Endothelial cell of umbilical vein (primary cell): Measurements from ENCODE around the gene LFNG. TPM values are rescaled to one million over a fixed set of nuclear protein-coding genes. Genes with fewer than 3 reads are reported as not detected.

Experiments used
- BruUV-seq: library from RNA; stranded (reverse); fragments of 400-500 nt; replicated peaks from 2 replicates; lab custom pipeline; 2021; lab: Mats Ljungman, UMichigan
- CTCF ChIA-PET: fragments of 300-600, 350-600 bp; sonication (Branson Sonifier 250); formaldehyde crosslinking; loops from one replicate; lab custom pipeline; 2021; ENCODE audit warnings: antibody characterized with exemption, inconsistent platforms; lab: Charles Lee
- POLR2A ChIA-PET: fragments of 300-600, 350-600 bp; sonication (Branson Sonifier 250); formaldehyde crosslinking; loops from one replicate; lab custom pipeline; 2021; ENCODE audit warnings: antibody characterized with exemption, inconsistent platforms; lab: Charles Lee
- DNase-seq: peaks from one replicate; pipeline ENCODE4 v3.0.0-alpha.2; 2011; ENCODE audit warnings: low read depth, low spot score
- FAIRE-seq: peaks from 2 replicates; lab custom pipeline; 2011; peaks lifted over from hg19 to GRCh38; lab: Jason Lieb, UNC
- H2AFZ ChIP-seq: 2 replicates; pipeline ENCODE4 v1.6.0; 2012; ENCODE audit warnings: low read depth, low read length, control low read depth, inconsistent platforms
- H3K27ac ChIP-seq: 2 replicates; pipeline ENCODE4 v1.5.1; 2011; ENCODE audit warnings: low read depth, mild to moderate bottlenecking, control low read depth, low read length, moderate library complexity; ENCODE audit not compliant: insufficient read depth
- H3K27me3 ChIP-seq, 2 experiments: 2 replicates each; pipeline versions ENCODE4 v1.6.0 to v1.6.1; 2011; ENCODE audit warnings: low read length in 2 of 2, mixed read lengths in 1 of 2; ENCODE audit not compliant: control insufficient read depth in 2 of 2, insufficient read depth in 2 of 2
- H3K36me3 ChIP-seq, 2 experiments: 2 replicates in 1 of 2; 3 replicates in 1 of 2; pipeline ENCODE4 v1.5.1; 2011; ENCODE audit warnings: low read length in 2 of 2, mild to moderate bottlenecking in 1 of 2, moderate library complexity in 1 of 2; ENCODE audit not compliant: control insufficient read depth in 2 of 2, insufficient read depth in 2 of 2; ENCODE audit errors: extremely low read depth in 1 of 2
- H3K4me1 ChIP-seq: 3 replicates; pipeline ENCODE4 v1.5.1; 2011; ENCODE audit warnings: mild to moderate bottlenecking, low read length; ENCODE audit not compliant: control insufficient read depth, insufficient read depth; ENCODE audit errors: extremely low read depth
- H3K4me2 ChIP-seq: 2 replicates; pipeline ENCODE4 v1.6.1; 2011; ENCODE audit warnings: low read length, control low read depth, mixed read lengths; ENCODE audit not compliant: insufficient read depth
- H3K4me3 ChIP-seq, 3 experiments: fragments of 200-600 bp in 1 of 3; sonication (generic), shearing (Covaris generic) in 1 of 3; replicated peaks in 1 of 3; 2 replicates each; pipeline ENCODE4 v1.5.1; 2011 to 2016; ENCODE audit warnings: control low read depth in 3 of 3, low read length in 3 of 3, mild to moderate bottlenecking in 2 of 3, inconsistent platforms in 1 of 3, low read depth in 1 of 3, moderate library complexity in 1 of 3; ENCODE audit not compliant: insufficient read depth in 1 of 3
- H3K79me2 ChIP-seq: 2 replicates; pipeline ENCODE4 v1.6.0; 2012; ENCODE audit warnings: low read length, inconsistent platforms; ENCODE audit not compliant: control insufficient read depth, insufficient read depth
- H3K9ac ChIP-seq: replicated peaks from 2 replicates; pipeline ENCODE3; 2011; ENCODE audit warnings: low read length, control low read depth; ENCODE audit not compliant: insufficient read depth; ENCODE audit errors: extremely low read depth
- H3K9me1 ChIP-seq: replicated peaks from 3 replicates; pipeline ENCODE4 v1.6.0; 2011; ENCODE audit warnings: mild to moderate bottlenecking, low read length; ENCODE audit not compliant: control insufficient read depth, insufficient read depth; ENCODE audit errors: extremely low read depth
- H3K9me3 ChIP-seq: replicated peaks from 2 replicates; pipeline ENCODE4 v1.5.1; 2012; ENCODE audit warnings: low read length, inconsistent platforms; ENCODE audit not compliant: control insufficient read depth, insufficient read depth
- H4K20me1 ChIP-seq: replicated peaks from 2 replicates; pipeline ENCODE3; 2011; ENCODE audit warnings: mild to moderate bottlenecking, low read length; ENCODE audit not compliant: control insufficient read depth, insufficient read depth; ENCODE audit errors: extremely low read depth
- CTCF ChIP-seq, 2 donors: IDR thresholded peaks; 1 replicate in 1 of 2; 2 replicates in 1 of 2; pipeline ENCODE4 v1.5.1; 2011; ENCODE audit warnings: low read length in 2 of 2, mild to moderate bottlenecking in 2 of 2, moderate library complexity in 2 of 2, control low read depth in 1 of 2, inconsistent platforms in 1 of 2, low read depth in 1 of 2; ENCODE audit not compliant: insufficient read depth in 1 of 2; ENCODE audit errors: extremely low read depth in 1 of 2
- EZH2 ChIP-seq: IDR thresholded peaks from 2 replicates; pipeline ENCODE4 v1.6.1; 2012; ENCODE audit warnings: borderline replicate concordance, low read depth, mild to moderate bottlenecking, moderate library complexity, low read length, inconsistent platforms; ENCODE audit not compliant: severe bottlenecking
- FOS ChIP-seq: IDR thresholded peaks from 2 replicates; pipeline ENCODE4 v1.6.1; 2011; ENCODE audit warnings: mild to moderate bottlenecking, low read length, moderate library complexity, borderline replicate concordance; ENCODE audit not compliant: insufficient read depth
- GATA2 ChIP-seq: IDR thresholded peaks from 2 replicates; pipeline ENCODE4 v1.7.0; 2011; ENCODE audit warnings: low read depth, mild to moderate bottlenecking, moderate library complexity, mixed read lengths, low read length; ENCODE audit not compliant: insufficient read length, insufficient read depth
- JUN ChIP-seq: IDR thresholded peaks from 2 replicates; pipeline ENCODE4 v1.6.1; 2011; ENCODE audit warnings: borderline replicate concordance, low read depth; ENCODE audit not compliant: insufficient read length, insufficient read depth
- MAX ChIP-seq: IDR thresholded peaks from 2 replicates; pipeline ENCODE4 v1.6.1; 2011; ENCODE audit not compliant: insufficient read depth, insufficient read length
- MYC ChIP-seq: IDR thresholded peaks from one replicate; pipeline ENCODE4 v1.6.1; 2011; ENCODE audit warnings: mild to moderate bottlenecking, low read depth, low read length
- POLR2A ChIP-seq: IDR thresholded peaks from 2 replicates; pipeline ENCODE4 v1.6.1; 2012; ENCODE audit warnings: low read depth, mild to moderate bottlenecking, control low read depth, low read length
- POLR2AphosphoS5 ChIP-seq: IDR thresholded peaks from 2 replicates; pipeline ENCODE4 v1.6.1; 2012; ENCODE audit warnings: low read depth, mild to moderate bottlenecking, control low read depth, low read length, moderate library complexity; ENCODE audit not compliant: insufficient read depth
- dilution Hi-C: fragments of 300-500 bp; cut with MboI; formaldehyde crosslinking; loops from one replicate; pipeline ENCODE4 v1.15.0; 2019; ENCODE audit warnings: low sequenced_read_pairs; ENCODE audit not compliant: extremely low pct_ligation_motif_present
- intact Hi-C: fragments of 100-400 bp; cut with micrococcal nuclease; formaldehyde crosslinking; loops from one replicate; pipeline ENCODE4 v1.10.0; 2022
- polyA plus RNA-seq, 4 experiments: library from polyadenylated mRNA; depleted of rRNA in 3 of 4; stranded (reverse) in 3 of 4; unstranded in 1 of 4; fragments of >200 nt; gene quantifications; 2 replicates each; pipeline versions ENCODE4 v1.2.1 to v1.2.3, GENCODE V29; 2011 to 2012; ENCODE audit warnings: missing spikeins in 1 of 4
- total RNA-seq: library from RNA; stranded (reverse); gene quantifications from 2 replicates; pipeline ENCODE4 v1.2.3, GENCODE V29; 2021

The LFNG gene
- total and polyA plus RNA-seq, 2 donors (not counting 3 experiments of a cell fraction or from before 2014, with no cell fraction given) = 12.6 to 13.1 TPM

- intact Hi-C loops = no loop called here
- Histone ChIP-seq H3K9me1 (no peaks in the 10 kb centered on the region), H3K9me3 (no peaks in the 10 kb centered on the region), H3K79me2 (no peaks in the 10 kb centered on the region), H3K4me2 (no peak overlapping the region), H3K4me1 (no peaks in the 10 kb centered on the region), H3K27ac (no peak overlapping the region), H3K36me3 (no peaks in the 10 kb centered on the region), H3K27me3 (no peaks in the 10 kb centered on the region), H3K4me3 (no peak overlapping the region), H3K9ac (no peak overlapping the region), H4K20me1 (no peaks in the 10 kb centered on the region), H2AFZ (no peak overlapping the region)
- no peak for TF ChIP-seq CTCF (IDR thresholded peaks at IDR 0.05; ENCODE audit: extremely low read depth in 1 of 2, insufficient read depth in 1 of 2, low read depth in 1 of 2, low read length in 2 of 2)
- TF ChIP-seq GATA2 = no peak
- no peak for TF ChIP-seq EZH2
- POLR2A ChIA-PET = no interaction called here
- DNase-seq = no peak
- dilution Hi-C loops = no loop called here
- BruUV-seq = no TSS peak
- CTCF ChIA-PET = interaction anchor here (1.1 kb wide), 1 partner anchor 26 kb away, joined by 3 read pairs; no protein-coding TSS in a partner anchor
- FAIRE-seq = no peak
Measured at GRCh38 chr7:2500701-2501100, 18.9 kb upstream of the LFNG start.

GRCh38 chr7:2501947-2502646, 17.5 kb upstream of the LFNG start:
- Histone ChIP-seq H3K4me2 (no peak overlapping the region), H3K79me2 (no peaks in the 10 kb centered on the region), H3K9ac (no peak overlapping the region), H3K36me3 (no peaks in the 10 kb centered on the region), H2AFZ (no peak overlapping the region), H3K9me3 (no peaks in the 10 kb centered on the region), H3K4me3 (no peak overlapping the region), H3K27me3 (no peaks in the 10 kb centered on the region), H3K27ac (no peak overlapping the region), H3K4me1 (no peaks in the 10 kb centered on the region), H3K9me1 (no peaks in the 10 kb centered on the region), H4K20me1 (no peaks in the 10 kb centered on the region)
- dilution Hi-C loops (no loop called here), intact Hi-C loops (no loop called here)
- no TSS peak for BruUV-seq
- no peak for FAIRE-seq
- no peak for DNase-seq
- ChIA-PET CTCF (interaction anchor here (0.6 to 1.2 kb wide), 3 partner anchors 9 to 103 kb away, joined by 3 to 4 read pairs (median 4); no protein-coding TSS in a partner anchor), POLR2A (no interaction called here)
- TF ChIP-seq CTCF (IDR thresholded peaks at IDR 0.05; ENCODE audit: extremely low read depth in 1 of 2, insufficient read depth in 1 of 2, low read depth in 1 of 2, low read length in 2 of 2) (no peak), JUN (no peak), MAX (no peak), EZH2 (no peak), POLR2A (no peak), MYC (no peak), FOS (no peak), POLR2AphosphoS5 (no peak), GATA2 (no peak)
